Measurements from ENCODE around the gene PHLDB3. TPM values are rescaled to one million over a fixed set of nuclear protein-coding genes. Genes with fewer than 3 reads are reported as not detected.
A peak's percentile ranks its signal among the peaks of the same experiment; 100 is the strongest.

Gene PHLDB3
- total RNA-seq, 4 donors from 2014 or later = 2.0 to 8.7 (median 3.9) TPM

GRCh38 chr19:43463381-43464133 is 41.0 kb downstream of the PHLDB3 start:
- peak; percentile 97 for DNase-seq (ENCODE audit: low spot score)
- ATAC-seq (ENCODE audit: low FRiP score) = peak; percentile 93
- TF ChIP-seq, protein P1, sequence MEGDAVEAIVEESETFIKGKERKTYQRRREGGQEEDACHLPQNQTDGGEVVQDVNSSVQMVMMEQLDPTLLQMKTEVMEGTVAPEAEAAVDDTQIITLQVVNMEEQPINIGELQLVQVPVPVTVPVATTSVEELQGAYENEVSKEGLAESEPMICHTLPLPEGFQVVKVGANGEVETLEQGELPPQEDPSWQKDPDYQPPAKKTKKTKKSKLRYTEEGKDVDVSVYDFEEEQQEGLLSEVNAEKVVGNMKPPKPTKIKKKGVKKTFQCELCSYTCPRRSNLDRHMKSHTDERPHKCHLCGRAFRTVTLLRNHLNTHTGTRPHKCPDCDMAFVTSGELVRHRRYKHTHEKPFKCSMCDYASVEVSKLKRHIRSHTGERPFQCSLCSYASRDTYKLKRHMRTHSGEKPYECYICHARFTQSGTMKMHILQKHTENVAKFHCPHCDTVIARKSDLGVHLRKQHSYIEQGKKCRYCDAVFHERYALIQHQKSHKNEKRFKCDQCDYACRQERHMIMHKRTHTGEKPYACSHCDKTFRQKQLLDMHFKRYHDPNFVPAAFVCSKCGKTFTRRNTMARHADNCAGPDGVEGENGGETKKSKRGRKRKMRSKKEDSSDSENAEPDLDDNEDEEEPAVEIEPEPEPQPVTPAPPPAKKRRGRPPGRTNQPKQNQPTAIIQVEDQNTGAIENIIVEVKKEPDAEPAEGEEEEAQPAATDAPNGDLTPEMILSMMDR (IDR thresholded peaks at IDR 0.05) = no peak

GRCh38 chr19:43462785-43463380 is 41.7 kb downstream of the PHLDB3 start:
- TF ChIP-seq, protein P1 (IDR thresholded peaks at IDR 0.05) = no peak
- no peak for ATAC-seq (ENCODE audit: low FRiP score)
- no peak for DNase-seq (ENCODE audit: low spot score)

DNA sequence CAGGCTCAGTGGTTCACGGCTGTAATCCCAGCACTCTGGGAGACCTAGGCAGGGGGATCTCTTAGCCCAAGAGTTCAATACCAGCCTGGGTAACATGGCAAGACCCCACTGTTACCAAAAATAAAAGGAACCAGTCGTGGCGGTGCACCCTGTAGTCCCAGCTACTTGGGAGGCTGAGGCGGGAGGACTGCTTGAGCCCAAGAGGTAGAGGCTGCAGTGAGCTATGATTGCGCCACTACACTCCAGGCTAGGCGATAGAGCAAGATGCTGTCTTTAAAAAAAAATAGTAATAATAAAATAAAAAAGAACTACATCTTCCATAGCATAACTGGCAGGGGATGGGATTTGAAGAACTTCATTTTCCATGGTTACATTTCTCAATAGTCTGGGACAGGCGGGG is 42.2 kb downstream of the PHLDB3 start:
- TF ChIP-seq, protein P1 (IDR thresholded peaks at IDR 0.05) = no peak
- DNase-seq (ENCODE audit: low spot score) (no peak), ATAC-seq (ENCODE audit: low FRiP score) (no peak)

GRCh38 chr19:43461303-43461702 is 43.2 kb downstream of the PHLDB3 start:
- DNase-seq (ENCODE audit: low spot score) = no peak
- ATAC-seq (ENCODE audit: low FRiP score) = no peak
- TF ChIP-seq, protein P1 (IDR thresholded peaks at IDR 0.05) = no peak

DNA sequence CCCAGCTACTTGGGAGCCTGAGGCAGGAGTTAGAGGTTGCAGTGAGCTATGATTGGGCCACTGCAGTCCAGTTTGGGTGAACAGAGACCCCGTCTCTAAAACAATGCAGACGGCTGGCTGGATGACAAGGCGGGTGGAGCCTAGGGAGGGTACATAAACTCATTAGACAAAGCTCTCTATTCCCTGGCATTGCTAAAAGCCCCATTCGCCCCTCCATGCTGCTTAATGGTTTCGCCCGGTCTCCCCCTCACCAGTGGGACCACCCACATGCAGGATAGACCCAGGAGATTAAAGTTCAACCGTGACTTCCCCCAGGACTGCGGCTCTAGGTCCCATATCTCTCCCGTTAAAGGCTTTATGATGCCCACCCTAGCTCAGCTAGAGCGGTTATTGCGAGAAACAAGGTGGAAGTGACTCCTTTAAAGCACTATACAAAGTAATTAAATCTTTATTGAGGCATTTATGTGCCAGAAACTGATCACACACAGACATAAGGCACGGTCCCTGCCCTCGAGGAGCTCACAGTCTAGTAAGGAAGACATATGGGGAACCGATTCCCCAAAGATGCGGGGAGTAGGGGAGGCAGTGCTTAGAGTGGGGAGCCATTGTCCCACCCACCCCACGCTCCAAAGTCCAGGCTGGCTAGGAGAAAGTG is 44.1 kb downstream of the PHLDB3 start:
- no peak for ATAC-seq (ENCODE audit: low FRiP score)
- TF ChIP-seq, protein P1 (IDR thresholded peaks at IDR 0.05) = no peak
- no peak for DNase-seq (ENCODE audit: low spot score)

- DNase-seq (ENCODE audit: low spot score) (no peak), ATAC-seq (ENCODE audit: low FRiP score) (no peak)
- TF ChIP-seq, protein P1 (IDR thresholded peaks at IDR 0.05) = no peak
These were observed 46.7 kb downstream of the PHLDB3 start for GRCh38 chr19:43457809-43458208.
